NCI-H510A (cell line): ENCODE data around the gene EVC.

Experiments
- DNase-seq: peaks from one replicate; lab custom pipeline; 2025; lab: John Stamatoyannopoulos, UW

EVC gene

DNA sequence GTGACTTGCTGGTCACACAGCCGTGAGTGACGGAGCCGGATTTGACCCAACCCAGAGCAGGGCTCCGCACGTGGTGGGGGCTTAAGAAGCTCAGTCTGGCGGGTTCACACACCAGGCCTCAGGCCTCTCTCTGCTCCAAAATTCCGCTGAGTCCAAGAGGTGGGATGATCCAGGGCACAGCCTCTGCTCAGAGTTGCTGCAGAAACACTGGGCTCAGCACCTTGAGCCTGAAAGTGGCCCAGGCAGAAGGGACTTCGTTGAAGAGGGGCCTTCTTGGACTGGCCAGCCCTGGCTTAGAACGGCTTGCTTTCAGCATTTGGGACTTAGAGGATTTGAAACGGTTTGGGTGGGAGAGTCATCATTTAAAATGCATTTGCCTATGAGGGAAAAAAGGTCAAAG is 21.2 kb downstream of the EVC start:
- no peak for DNase-seq

GRCh38 chr4:5734853-5735252 is 23.9 kb downstream of the EVC start:
- DNase-seq: no peak

GRCh38 chr4:5735463-5735862 is 24.5 kb downstream of the EVC start:
- DNase-seq: no peak

DNA sequence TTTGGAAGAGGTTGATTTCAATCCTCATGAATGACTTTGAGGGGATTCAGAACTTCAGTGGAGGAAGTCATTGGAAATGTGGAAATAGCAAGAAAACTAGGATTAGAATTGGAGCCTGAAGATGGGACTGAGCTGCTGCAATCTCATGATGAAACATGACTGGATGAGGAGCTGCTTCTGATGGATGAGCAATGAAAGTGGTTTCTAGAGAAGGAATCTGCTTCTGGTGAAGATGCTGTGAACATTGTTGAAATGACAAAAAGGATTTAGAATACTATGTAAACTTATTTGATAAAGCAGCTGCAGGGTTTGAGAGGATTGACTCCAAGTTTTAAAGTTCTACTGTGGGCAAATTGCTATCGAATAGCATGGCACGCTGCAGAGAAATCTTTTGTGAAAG is 27.1 kb downstream of the EVC start:
- no peak for DNase-seq

- DNase-seq: no peak
These were observed 31.4 kb downstream of the EVC start for GRCh38 chr4:5742388-5742787.

DNA sequence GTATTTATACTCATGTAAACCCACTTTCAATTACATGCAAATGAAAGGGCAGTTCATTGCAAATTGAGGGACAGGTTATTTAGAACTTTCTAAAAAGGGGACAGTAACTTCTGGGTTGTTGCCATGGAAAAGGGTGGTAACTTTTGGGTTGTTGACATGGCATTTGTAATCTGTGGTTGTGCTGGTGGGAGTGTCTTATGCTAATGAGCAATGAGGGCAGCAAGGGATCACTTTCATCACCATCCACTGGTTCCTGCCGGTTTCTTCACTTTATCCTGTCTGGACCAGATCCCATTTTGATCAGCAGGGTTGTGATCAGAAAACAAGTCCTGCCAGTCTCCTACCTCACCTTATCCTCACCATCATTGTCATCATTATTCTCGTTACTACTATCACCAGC is 32.0 kb downstream of the EVC start:
- no peak for DNase-seq

GRCh38 chr4:5746250-5746649 is 35.2 kb downstream of the EVC start:
- no peak for DNase-seq

GRCh38 chr4:5746829-5747737 is 36.1 kb downstream of the EVC start:
- DNase-seq: no peak

DNA sequence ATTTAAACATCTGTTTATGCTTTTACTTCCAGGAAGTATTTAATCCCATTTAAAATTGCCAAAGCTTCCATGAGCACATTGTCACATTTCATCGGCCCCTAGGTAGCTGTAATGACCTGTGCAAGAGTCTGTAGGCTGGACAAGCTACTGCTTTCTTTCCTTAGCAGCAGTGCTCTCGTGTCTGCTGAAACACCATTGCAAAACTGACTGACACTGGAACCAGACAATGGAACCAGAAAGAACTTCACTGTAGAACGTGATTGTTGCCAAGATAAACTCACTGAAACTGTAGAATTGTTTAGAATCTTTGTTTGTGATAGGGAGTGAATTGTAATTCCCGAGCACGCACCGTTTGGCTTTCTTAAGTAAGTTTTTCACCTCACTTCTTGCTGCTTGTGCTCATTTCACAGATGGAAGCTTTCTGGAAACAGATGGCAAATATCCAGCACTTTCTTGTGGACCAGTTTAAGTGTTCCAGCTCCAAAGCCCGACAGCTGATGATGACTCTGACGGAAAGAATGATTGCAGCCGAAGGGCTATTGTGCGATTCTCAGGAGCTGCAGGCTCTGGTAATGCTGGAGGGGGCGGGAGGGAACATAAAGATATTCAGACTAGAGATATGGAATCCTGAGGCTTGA is 36.9 kb downstream of the EVC start:
- DNase-seq: no peak

GRCh38 chr4:5749568-5749967 is 38.6 kb downstream of the EVC start:
- DNase-seq: no peak

DNA sequence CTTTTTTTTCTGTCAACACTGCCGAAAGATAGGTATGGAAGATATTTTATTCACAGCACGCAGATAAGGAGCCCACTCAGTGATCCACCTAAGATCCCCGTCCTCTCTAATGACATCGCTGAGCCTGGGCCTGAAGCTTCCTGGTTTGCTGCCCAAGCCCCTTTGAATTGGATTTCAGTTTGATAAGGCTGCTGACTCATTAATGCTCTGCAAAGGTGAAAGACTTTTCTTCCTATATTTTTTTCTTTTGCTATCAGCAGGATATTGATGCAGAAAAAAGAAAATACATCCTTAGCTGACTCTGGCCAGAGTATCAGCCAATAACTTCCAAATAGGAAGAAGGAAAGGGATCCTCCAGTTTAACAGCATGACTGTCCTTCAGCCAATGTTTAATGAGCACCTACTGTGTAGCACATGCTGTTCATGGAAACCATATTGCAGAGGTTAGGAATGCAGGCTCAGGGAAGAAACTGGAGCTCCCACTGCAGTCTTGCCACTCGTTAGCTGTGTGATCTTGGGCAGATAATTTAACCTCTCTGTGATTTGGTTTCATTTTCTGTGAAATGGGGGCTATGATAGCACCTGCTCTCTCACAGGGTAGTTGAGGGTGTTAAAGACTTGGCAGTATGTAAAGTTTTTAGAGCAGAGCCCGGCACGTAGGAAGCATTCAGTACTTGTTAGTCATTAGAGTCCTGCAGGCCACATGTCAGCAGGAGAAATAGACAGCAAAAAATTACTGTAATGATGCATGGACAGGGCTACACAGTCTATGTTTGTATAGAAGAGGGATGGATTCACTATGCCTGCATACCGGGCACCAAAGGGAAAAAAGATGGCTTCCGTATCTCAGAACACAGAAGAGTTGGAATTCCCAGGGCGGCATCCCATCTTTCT is 39.3 kb downstream of the EVC start:
- DNase-seq: no peak

- no peak for DNase-seq
These were observed 40.1 kb downstream of the EVC start for GRCh38 chr4:5750946-5751665.

DNA sequence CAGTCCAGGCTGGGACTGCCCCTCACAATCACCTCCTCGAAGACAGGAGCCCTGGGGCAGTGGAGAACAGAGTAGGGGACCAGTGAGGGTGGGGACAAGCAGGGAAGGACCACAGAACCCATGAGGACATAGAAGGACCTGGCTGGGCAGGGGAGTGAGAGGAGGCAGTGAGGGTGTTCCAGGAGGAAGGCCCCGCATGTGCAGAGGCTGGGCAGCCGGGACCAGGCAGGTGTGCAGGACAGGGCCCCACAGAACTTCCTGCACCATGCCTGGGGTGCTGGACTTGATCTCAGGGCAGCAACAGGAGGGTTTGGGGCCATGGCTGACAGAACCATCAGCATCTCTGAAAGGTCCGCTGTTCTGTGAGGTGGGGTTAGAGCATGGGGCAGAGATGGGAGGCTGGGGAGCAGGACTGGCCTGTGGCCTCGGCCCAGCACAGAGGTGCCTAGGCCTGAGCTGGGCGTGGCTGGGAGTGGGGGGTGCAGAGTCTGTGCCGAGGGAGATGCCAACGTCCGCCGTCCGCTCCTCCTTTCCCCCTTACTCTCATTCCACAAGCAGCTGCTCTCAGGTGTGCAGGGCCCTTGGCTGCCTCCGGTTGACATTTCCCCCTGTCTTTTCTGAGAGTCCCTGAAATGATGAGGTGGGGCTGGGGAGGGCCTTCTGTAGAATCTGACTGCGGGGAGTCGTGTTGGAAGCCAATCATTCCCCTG is 40.8 kb downstream of the EVC start:
- no peak for DNase-seq

- DNase-seq: no peak
These were observed 41.6 kb downstream of the EVC start for GRCh38 chr4:5752376-5753184.

- no peak for DNase-seq
These were observed 42.4 kb downstream of the EVC start for GRCh38 chr4:5753366-5753765.

- no peak for DNase-seq
These were observed 42.9 kb downstream of the EVC start for GRCh38 chr4:5753766-5754528.

GRCh38 chr4:5754529-5754881 is 43.5 kb downstream of the EVC start:
- DNase-seq: no peak

DNA sequence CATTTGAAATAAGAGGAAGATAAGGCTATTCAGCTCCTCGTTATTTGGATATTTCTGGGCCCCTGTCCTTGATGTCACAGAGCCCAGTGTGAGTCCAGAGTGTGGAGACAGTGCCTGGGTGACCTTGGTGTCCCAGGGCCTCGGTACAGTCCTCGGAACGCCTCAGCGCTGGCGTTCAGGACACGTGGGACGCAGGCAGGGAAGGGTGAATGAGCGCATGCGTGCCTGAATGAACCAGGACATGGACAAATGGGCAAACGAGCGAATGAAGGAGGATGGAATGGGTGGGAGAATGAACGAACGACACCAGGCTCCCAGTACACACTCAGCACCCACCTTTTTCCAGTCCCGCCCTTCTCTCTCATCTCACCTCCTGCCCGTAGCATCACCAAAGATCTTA is 44.2 kb downstream of the EVC start:
- DNase-seq: no peak

GRCh38 chr4:5755679-5756078 is 44.7 kb downstream of the EVC start:
- DNase-seq: no peak

GRCh38 chr4:5756271-5756670 is 45.3 kb downstream of the EVC start:
- DNase-seq: no peak
